WTC11 (cell line): ENCODE data around the gene DMXL1.

Experiments used
- CTCF ChIP-seq: fragments of 200-600 bp; IDR thresholded peaks from 2 replicates; pipeline ENCODE4 v1.8.0; 2022; ENCODE audit warnings: antibody characterized with exemption
- HMGXB4 ChIP-seq: sonication (generic); formaldehyde crosslinking; IDR thresholded peaks from 2 replicates; pipeline ENCODE4 v1.8.1; 2023; ENCODE audit warnings: mild to moderate bottlenecking, moderate library complexity, missing genetic modification reagents
- NFE2L1 ChIP-seq: sonication (generic); formaldehyde crosslinking; IDR thresholded peaks from 2 replicates; pipeline ENCODE4 v1.8.1; 2023; ENCODE audit warnings: missing genetic modification reagents
- STAT6 ChIP-seq: sonication (generic); formaldehyde crosslinking; conservative IDR thresholded peaks from 2 replicates; pipeline ENCODE4 v1.8.1; 2023; ENCODE audit warnings: mild to moderate bottlenecking, low read depth, missing genetic modification reagents, moderate library complexity

- TF ChIP-seq CTCF (no peak), HMGXB4 (CRISPR knock-in tag) (no peak; the same call in 1 of the 2 replicates), NFE2L1 (CRISPR knock-in tag) (no peak), STAT6 (no peak)
These were observed 198.4 kb downstream of the DMXL1 start for GRCh38 chr5:119269061-119269944.
